Measurements from ENCODE around the gene ACOXL.
A peak's percentile ranks its signal among the peaks of the same experiment; 100 is the strongest.
"Not testable (repeated sequence)": the region's sequence is repeated elsewhere in the genome, so short reads cannot be mapped to it uniquely, and the experiment has no call there.

Gene ACOXL

DNA sequence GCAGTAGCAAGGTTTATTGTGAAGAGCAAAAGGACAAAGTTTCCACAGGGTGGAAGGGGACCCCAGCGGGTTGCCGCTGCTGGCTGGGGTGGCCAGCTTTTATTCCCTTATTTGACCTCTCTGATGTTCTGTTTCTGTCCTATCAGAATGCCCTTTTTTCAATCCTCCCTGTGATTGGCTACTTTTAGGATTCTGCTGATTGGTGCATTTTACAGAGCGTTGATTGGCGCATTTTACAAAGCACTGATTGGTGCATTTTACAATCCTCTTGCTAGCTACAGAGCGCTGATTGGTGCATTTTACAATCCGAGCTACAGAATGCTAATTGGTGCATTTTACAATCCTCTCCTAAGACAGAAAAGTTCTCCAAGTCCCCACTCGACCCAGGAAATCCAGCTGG is 123.5 kb downstream of the ACOXL start:
- not testable (repeated sequence) for DNase-seq (ENCODE audit: low spot score)

DNA sequence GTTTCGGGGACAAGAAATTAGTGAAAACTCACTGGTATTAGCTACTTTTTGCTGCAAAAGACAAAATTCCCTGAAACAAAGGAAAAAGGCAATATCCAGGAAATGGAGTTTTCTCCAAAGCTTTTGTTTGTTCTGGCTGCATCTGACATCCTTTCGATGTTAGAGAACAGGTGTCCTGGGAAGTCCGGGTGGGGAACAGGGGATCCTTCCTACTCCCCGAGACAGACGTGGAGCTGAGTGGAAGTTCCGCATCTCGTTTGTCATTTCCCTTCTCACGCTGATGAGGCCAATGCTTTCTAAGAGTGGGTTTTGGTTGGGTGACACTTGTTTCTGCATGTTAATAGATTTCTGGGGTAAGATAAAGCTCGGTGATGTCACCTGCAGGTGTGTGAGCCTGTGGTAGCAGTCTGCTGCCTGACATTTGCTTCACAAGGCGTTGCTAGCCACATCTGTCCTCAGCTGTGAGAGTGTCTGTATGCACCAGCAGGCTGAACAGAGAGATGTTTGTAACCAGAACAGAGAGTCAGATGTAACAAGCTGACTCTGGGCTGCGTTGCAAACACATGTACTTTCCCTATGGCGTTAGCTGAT is 125.9 kb downstream of the ACOXL start:
- no peak for DNase-seq (ENCODE audit: low spot score)

GRCh38 chr2:110858993-110859701 is 126.8 kb downstream of the ACOXL start:
- DNase-seq (ENCODE audit: low spot score): no peak

DNA sequence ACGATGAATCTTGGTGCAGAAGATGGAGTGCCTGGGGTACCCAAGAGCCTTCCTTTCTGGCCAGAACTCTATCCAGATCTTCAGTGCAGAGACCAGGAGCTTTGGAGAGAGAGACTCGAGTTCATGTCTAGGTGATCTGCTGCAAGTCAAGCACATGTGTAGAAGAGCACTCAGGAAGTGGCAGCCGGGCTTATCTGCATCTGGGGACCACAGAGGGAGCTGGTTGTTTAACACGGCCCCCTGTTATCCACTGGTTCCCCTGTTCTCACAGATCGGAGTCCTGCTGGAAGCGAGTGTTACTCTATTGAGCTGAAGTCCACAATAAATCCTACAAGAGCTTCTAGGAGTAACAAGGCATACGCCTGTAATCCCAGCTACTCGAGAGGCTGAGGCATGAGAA is 128.3 kb downstream of the ACOXL start:
- DNase-seq (ENCODE audit: low spot score): no peak

DNA sequence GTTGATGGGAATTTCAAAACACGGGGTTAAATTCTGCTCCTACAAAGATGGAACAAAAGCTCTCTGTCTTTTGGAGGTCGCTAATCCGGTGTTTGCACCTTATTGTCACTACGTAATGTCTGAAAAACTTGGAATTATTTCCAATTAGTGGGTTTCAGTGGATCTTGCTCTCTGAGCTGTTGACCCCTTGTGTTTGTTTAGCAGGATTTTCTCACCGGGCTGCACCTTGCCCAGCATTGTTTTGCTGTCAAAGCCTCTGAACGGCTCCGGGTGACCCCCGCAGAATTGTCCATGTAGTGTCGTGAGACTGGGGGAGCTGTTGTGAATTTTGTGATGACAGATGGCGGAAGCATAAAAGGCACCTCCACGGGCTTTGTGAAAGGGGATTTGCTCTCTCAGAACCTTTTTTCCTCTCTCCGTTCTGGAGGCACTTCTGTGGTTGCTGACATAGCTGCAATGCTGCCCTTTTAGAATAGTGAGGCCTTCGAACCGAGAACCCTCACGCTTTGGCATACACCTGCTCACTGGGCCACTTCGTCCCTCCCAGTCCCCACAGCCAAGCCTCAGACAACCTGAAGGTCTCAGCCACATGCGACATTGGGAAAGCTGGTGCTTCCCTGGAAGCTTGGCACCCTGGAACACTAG is 129.4 kb downstream of the ACOXL start:
- DNase-seq (ENCODE audit: low spot score): no peak

- DNase-seq (ENCODE audit: low spot score): no peak
These were observed 131.4 kb downstream of the ACOXL start for GRCh38 chr2:110863726-110864125.

DNA sequence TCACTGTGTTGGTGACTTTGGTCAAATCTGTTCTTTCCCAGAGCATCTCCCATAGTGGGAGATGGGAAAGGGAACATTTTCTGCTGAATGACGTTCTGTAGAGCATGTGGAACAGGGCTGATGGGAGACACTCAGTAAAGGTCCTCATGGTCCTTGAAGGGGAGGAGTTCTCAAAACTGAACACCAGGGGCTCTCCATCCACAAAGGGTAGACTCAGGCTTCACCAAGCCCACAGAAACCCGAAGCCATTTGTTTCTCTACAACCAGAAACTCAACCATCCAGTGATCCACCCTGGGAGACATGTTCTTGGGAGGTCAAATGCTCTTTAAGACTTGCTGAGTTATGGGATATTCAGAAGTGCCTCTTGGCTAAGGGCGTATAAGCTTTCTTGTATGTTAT is 131.8 kb downstream of the ACOXL start:
- DNase-seq (ENCODE audit: low spot score): no peak

- no peak for DNase-seq (ENCODE audit: low spot score)
These were observed 132.4 kb downstream of the ACOXL start for GRCh38 chr2:110864731-110865130.

- peak; percentile 40 for DNase-seq (ENCODE audit: low spot score)
These were observed 132.8 kb downstream of the ACOXL start for GRCh38 chr2:110865188-110865587.

DNA sequence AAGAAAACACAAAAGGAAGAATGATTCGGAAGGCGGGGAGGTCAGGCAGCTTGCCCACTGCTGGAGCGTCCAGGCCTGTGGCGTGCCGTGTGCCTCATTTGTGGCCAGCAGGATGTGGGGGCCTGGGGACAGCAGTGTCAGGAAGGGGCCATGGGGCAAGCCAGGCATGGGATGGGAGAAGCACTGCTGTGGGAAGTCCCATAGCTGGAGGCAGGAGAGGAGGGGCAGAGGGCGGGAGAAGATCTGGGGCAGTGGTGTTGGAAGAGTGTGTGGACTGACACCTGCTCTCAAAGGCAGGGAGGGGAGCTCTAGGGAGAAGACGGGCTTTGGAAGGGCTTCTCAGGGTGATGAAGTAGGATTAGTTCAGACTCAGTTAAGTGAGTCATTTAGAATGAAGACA is 133.7 kb downstream of the ACOXL start:
- DNase-seq (ENCODE audit: low spot score): no peak

DNA sequence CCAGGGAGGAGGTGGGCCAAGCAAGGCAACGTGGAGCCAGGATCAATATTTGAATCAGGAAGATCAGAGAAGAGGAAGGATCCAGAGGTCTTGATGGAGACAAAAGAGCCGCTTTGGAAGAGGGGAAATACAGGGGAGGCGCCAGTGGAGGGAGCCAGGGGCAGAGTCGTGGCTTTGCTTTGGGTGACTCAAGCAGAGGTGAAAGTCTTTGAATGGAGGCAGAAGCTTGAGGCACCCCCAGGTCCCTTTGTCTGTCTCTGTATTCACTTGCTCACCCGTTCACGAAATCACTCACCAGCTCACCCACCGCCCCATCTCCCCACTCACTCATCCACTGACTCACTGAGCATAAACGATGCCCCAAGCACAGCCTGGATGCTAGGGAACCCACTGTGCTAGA is 134.1 kb downstream of the ACOXL start:
- no peak for DNase-seq (ENCODE audit: low spot score)

GRCh38 chr2:110867078-110867477 is 134.7 kb downstream of the ACOXL start:
- DNase-seq (ENCODE audit: low spot score): no peak

GRCh38 chr2:110868971-110869370 is 136.6 kb downstream of the ACOXL start:
- no peak for DNase-seq (ENCODE audit: low spot score)

GRCh38 chr2:110869472-110870446 is 137.4 kb downstream of the ACOXL start:
- DNase-seq (ENCODE audit: low spot score): no peak

GRCh38 chr2:110870545-110870944 is 138.2 kb downstream of the ACOXL start:
- no peak for DNase-seq (ENCODE audit: low spot score)

GRCh38 chr2:110871637-110872036 is 139.3 kb downstream of the ACOXL start:
- DNase-seq (ENCODE audit: low spot score): no peak

- DNase-seq (ENCODE audit: low spot score): no peak
These were observed 140.1 kb downstream of the ACOXL start for GRCh38 chr2:110872521-110872920.

DNA sequence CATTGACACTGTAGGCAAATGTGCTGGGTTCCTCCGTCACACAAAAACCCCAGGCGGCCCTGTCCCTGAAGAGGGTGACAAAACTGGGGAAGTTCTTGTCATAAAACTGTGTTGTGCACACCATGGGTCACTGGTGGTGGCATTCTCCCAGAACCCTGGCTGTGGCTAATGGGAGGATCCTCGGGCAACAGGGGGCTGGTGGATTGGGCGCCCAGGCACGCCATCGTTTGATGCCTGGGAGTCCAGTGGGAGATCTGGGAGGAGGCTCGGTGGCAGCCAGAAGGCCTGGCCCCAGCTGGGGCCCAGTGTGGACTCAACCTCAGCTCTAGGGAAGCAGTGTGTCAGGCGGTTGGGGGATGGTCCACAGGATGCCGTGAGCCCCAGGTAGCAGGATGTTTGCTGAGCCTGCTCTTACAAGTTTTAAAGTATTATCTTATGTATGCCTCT is 140.7 kb downstream of the ACOXL start:
- DNase-seq (ENCODE audit: low spot score): no peak

DNA sequence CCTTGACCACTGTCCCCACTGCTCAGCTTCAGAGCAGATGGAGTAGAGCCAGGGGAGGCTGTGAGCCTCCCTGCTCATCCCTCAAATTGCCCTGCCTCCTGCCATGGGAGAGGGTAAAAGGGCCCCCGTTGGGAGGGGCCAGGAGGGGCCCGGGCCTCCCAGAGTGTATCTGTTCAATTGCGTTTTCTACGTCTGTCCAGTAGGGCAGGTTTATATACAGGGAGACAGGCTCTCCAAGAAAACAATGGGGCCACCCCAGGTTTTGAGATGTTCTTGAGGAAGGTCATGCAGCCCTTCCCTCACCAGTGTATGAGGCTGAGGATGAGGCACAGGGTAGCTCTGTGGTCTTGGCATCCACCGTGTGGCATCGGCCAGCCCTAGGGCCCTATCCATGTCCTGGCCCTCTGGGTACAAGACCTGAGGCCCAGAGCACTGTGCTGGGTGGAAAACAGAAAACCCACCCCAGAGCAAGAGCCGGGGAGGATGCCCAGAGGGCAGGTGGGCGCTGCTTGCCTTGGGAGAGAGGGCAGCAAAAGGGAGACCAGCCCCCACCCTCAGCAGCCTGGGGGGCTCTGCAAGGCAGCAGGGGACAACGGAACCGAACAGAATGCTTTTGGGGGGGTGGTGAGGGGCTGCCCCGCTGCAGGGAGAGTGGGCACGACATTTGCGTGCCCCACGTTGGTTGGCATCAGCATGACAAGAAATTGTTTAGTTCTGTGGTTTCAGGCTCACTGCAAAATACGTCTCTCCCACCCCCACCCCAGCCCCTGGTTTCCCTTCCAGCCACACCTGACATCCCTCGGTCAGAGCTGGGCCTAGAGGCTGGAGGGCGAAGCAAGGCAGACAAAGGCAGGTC is 141.5 kb downstream of the ACOXL start:
- no peak for DNase-seq (ENCODE audit: low spot score)

DNA sequence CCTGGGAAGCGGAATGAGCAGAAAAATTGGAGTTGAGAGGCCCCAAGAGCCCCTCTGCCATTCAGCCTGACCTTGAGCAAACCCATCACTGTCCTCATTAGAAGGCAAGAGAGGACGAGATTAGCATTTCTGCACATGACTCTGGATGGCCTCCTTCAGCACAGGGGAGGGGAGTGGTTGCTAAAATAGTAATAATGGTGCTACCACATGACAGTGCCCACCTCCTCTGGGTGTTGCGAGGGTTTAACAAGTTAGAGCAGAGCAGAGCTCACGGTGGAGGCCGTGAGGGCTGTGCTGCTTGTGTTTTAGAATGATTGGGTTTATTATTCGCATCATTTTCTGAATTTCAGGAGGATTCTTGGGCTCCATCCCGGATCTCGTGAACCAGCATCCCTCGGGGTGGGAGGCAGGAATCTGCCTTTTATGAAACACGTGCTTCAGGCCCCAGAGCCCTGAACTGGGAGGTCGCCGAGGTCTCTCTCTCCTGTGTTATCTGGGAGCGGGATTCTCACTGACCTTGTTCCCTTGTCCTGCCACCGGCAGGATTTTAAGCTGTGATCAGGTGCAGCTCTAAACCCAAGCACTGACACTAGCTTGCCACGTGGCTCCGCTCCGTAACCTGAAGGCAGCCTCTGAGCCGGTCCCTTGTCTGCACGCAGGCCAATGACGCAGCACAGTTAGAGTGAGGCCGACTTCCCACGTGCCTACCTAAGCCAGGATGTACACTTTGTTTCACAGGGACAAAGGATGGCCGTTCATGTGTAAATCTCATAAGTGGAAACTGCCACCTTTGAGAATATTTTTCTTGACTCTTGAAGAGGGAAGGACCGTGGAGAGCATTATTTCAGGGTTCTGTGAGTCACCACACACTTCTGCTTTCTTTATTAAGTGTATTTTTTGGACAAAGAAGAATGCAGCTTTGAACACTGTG is 142.3 kb downstream of the ACOXL start:
- DNase-seq (ENCODE audit: low spot score): no peak
